ENCODE measurements around the gene RPRML. TPM values are rescaled to one million over a fixed set of nuclear protein-coding genes. Genes with fewer than 3 reads are reported as not detected.

RPRML gene
- total and polyA plus RNA-seq, 2 donors: 0.07 TPM; not detected in 1

GRCh38 chr17:46978489-46979146 is 435 bp downstream of the RPRML start:
- Histone ChIP-seq H3K9me3 (ENCODE audit: control insufficient read depth in 2 of 2, insufficient read depth in 1 of 2, low read length in 1 of 2) (peaks cover 0 to 3% of the 10 kb centered on the region in 2 donors), H3K4me1 (ENCODE audit: control insufficient read depth in 2 of 2, insufficient read depth in 2 of 2, low read length in 2 of 2) (peaks cover 4 to 6% of the 10 kb centered on the region in 2 donors), H3K4me3 (ENCODE audit: low read length in 2 of 2) (peak overlapping the region in 1 of 2 donors; percentile 47), H3K27me3 (ENCODE audit: control insufficient read depth in 2 of 2, insufficient read depth in 1 of 2, low read length in 1 of 2) (peaks cover 36 to 77% of the 10 kb centered on the region in 2 donors), H3K36me3 (ENCODE audit: control insufficient read depth in 2 of 2, insufficient read depth in 2 of 2, low read length in 1 of 2) (no peaks in the 10 kb centered on the region), H3K27ac (ENCODE audit: low read depth in 1 of 2, low read length in 1 of 2) (no peak overlapping the region)
- 2% methylated on average over 83 of the region's 83 CpGs for WGBS
- peak in 1 of 9 donors; percentile 10 for DNase-seq (ENCODE audit: low read depth in 6 of 9, low spot score in 9 of 9)

GRCh38 chr17:46977750-46978488 is 1.1 kb downstream of the RPRML start:
- Histone ChIP-seq H3K27ac (ENCODE audit: low read depth in 1 of 2, low read length in 1 of 2) (no peak overlapping the region), H3K9me3 (ENCODE audit: control insufficient read depth in 2 of 2, insufficient read depth in 1 of 2, low read length in 1 of 2) (peaks cover 0 to 3% of the 10 kb centered on the region in 2 donors), H3K4me1 (ENCODE audit: control insufficient read depth in 2 of 2, insufficient read depth in 2 of 2, low read length in 2 of 2) (peaks cover 4 to 6% of the 10 kb centered on the region in 2 donors), H3K4me3 (ENCODE audit: low read length in 2 of 2) (no peak overlapping the region), H3K27me3 (ENCODE audit: control insufficient read depth in 2 of 2, insufficient read depth in 1 of 2, low read length in 1 of 2) (peaks cover 36 to 75% of the 10 kb centered on the region in 2 donors), H3K36me3 (ENCODE audit: control insufficient read depth in 2 of 2, insufficient read depth in 2 of 2, low read length in 1 of 2) (no peaks in the 10 kb centered on the region)
- WGBS: 35% methylated on average over 36 of the region's 36 CpGs
- DNase-seq (ENCODE audit: low read depth in 6 of 9, low spot score in 9 of 9): no peak

- H3K36me3 ChIP-seq (ENCODE audit: control insufficient read depth in 2 of 2, insufficient read depth in 2 of 2, low read length in 1 of 2): no peaks in the 10 kb centered on the region
- DNase-seq (ENCODE audit: low read depth in 6 of 9, low spot score in 9 of 9): peak in 1 of 9 donors; percentile 25
- 63% methylated on average over 7 of the region's 7 CpGs for WGBS
- H3K4me1 ChIP-seq (ENCODE audit: control insufficient read depth in 2 of 2, insufficient read depth in 2 of 2, low read length in 2 of 2): peaks cover 4 to 6% of the 10 kb centered on the region in 2 donors
- peaks cover 36 to 69% of the 10 kb centered on the region in 2 donors for H3K27me3 ChIP-seq (ENCODE audit: control insufficient read depth in 2 of 2, insufficient read depth in 1 of 2, low read length in 1 of 2)
- peaks cover 0 to 3% of the 10 kb centered on the region in 2 donors for H3K9me3 ChIP-seq (ENCODE audit: control insufficient read depth in 2 of 2, insufficient read depth in 1 of 2, low read length in 1 of 2)
- H3K4me3 ChIP-seq (ENCODE audit: low read length in 2 of 2): no peak overlapping the region
- H3K27ac ChIP-seq (ENCODE audit: low read depth in 1 of 2, low read length in 1 of 2): no peak overlapping the region
Observed at GRCh38 chr17:46977348-46977747, 1.7 kb downstream of the RPRML start.

GRCh38 chr17:46976626-46977270 is 2.3 kb downstream of the RPRML start:
- no peaks in the 10 kb centered on the region for H3K36me3 ChIP-seq (ENCODE audit: control insufficient read depth in 2 of 2, insufficient read depth in 2 of 2, low read length in 1 of 2)
- H3K4me1 ChIP-seq (ENCODE audit: control insufficient read depth in 2 of 2, insufficient read depth in 2 of 2, low read length in 2 of 2): peaks cover 4 to 6% of the 10 kb centered on the region in 2 donors
- DNase-seq (ENCODE audit: low read depth in 6 of 9, low spot score in 9 of 9): no peak
- H3K9me3 ChIP-seq (ENCODE audit: control insufficient read depth in 2 of 2, insufficient read depth in 1 of 2, low read length in 1 of 2): peaks cover 0 to 3% of the 10 kb centered on the region in 2 donors
- H3K4me3 ChIP-seq (ENCODE audit: low read length in 2 of 2): no peak overlapping the region
- 91% methylated on average over 14 of the region's 14 CpGs for WGBS
- H3K27ac ChIP-seq (ENCODE audit: low read depth in 1 of 2, low read length in 1 of 2): no peak overlapping the region
- H3K27me3 ChIP-seq (ENCODE audit: control insufficient read depth in 2 of 2, insufficient read depth in 1 of 2, low read length in 1 of 2): peaks cover 33 to 63% of the 10 kb centered on the region in 2 donors

GRCh38 chr17:46975287-46975686 is 3.8 kb downstream of the RPRML start:
- H3K27ac ChIP-seq (ENCODE audit: low read depth in 1 of 2, low read length in 1 of 2): no peak overlapping the region
- H3K4me1 ChIP-seq (ENCODE audit: control insufficient read depth in 2 of 2, insufficient read depth in 2 of 2, low read length in 2 of 2): peaks cover 4 to 6% of the 10 kb centered on the region in 2 donors
- no peaks in the 10 kb centered on the region for H3K36me3 ChIP-seq (ENCODE audit: control insufficient read depth in 2 of 2, insufficient read depth in 2 of 2, low read length in 1 of 2)
- 89% methylated on average over 4 of the region's 4 CpGs for WGBS
- H3K4me3 ChIP-seq (ENCODE audit: low read length in 2 of 2): no peak overlapping the region
- peaks cover 0 to 3% of the 10 kb centered on the region in 2 donors for H3K9me3 ChIP-seq (ENCODE audit: control insufficient read depth in 2 of 2, insufficient read depth in 1 of 2, low read length in 1 of 2)
- DNase-seq (ENCODE audit: low read depth in 6 of 9, low spot score in 9 of 9): no peak
- H3K27me3 ChIP-seq (ENCODE audit: control insufficient read depth in 2 of 2, insufficient read depth in 1 of 2, low read length in 1 of 2): peaks cover 30 to 51% of the 10 kb centered on the region in 2 donors

GRCh38 chr17:46974086-46974485 is 5.0 kb downstream of the RPRML start:
- Histone ChIP-seq H3K9me3 (ENCODE audit: control insufficient read depth in 2 of 2, insufficient read depth in 1 of 2, low read length in 1 of 2) (peaks cover 0 to 3% of the 10 kb centered on the region in 2 donors), H3K27ac (ENCODE audit: low read depth in 1 of 2, low read length in 1 of 2) (no peak overlapping the region), H3K27me3 (ENCODE audit: control insufficient read depth in 2 of 2, insufficient read depth in 1 of 2, low read length in 1 of 2) (peaks cover 23 to 40% of the 10 kb centered on the region in 2 donors), H3K4me3 (ENCODE audit: low read length in 2 of 2) (no peak overlapping the region), H3K4me1 (ENCODE audit: control insufficient read depth in 2 of 2, insufficient read depth in 2 of 2, low read length in 2 of 2) (peaks cover 2 to 4% of the 10 kb centered on the region in 2 donors), H3K36me3 (ENCODE audit: control insufficient read depth in 2 of 2, insufficient read depth in 2 of 2, low read length in 1 of 2) (no peaks in the 10 kb centered on the region)
- 92% methylated on average over 11 of the region's 11 CpGs for WGBS
- no peak for DNase-seq (ENCODE audit: low read depth in 6 of 9, low spot score in 9 of 9)

GRCh38 chr17:46972346-46972745 is 6.7 kb downstream of the RPRML start:
- DNase-seq (ENCODE audit: low read depth in 6 of 9, low spot score in 9 of 9): no peak
- H3K27ac ChIP-seq (ENCODE audit: low read depth in 1 of 2, low read length in 1 of 2): no peak overlapping the region
- H3K27me3 ChIP-seq (ENCODE audit: control insufficient read depth in 2 of 2, insufficient read depth in 1 of 2, low read length in 1 of 2): peaks cover 8 to 24% of the 10 kb centered on the region in 2 donors
- no peaks in the 10 kb centered on the region for H3K4me1 ChIP-seq (ENCODE audit: control insufficient read depth in 2 of 2, insufficient read depth in 2 of 2, low read length in 2 of 2)
- H3K36me3 ChIP-seq (ENCODE audit: control insufficient read depth in 2 of 2, insufficient read depth in 2 of 2, low read length in 1 of 2): no peaks in the 10 kb centered on the region
- no peak overlapping the region for H3K4me3 ChIP-seq (ENCODE audit: low read length in 2 of 2)
- no peaks in the 10 kb centered on the region for H3K9me3 ChIP-seq (ENCODE audit: control insufficient read depth in 2 of 2, insufficient read depth in 1 of 2, low read length in 1 of 2)
- WGBS: 89% methylated on average over 6 of the region's 6 CpGs

GRCh38 chr17:46971647-46972300 is 7.3 kb downstream of the RPRML start:
- H3K36me3 ChIP-seq (ENCODE audit: control insufficient read depth in 2 of 2, insufficient read depth in 2 of 2, low read length in 1 of 2): no peaks in the 10 kb centered on the region
- no peak for DNase-seq (ENCODE audit: low read depth in 6 of 9, low spot score in 9 of 9)
- peaks cover 2 to 18% of the 10 kb centered on the region in 2 donors for H3K27me3 ChIP-seq (ENCODE audit: control insufficient read depth in 2 of 2, insufficient read depth in 1 of 2, low read length in 1 of 2)
- WGBS: 86% methylated on average over 10 of the region's 10 CpGs
- H3K4me1 ChIP-seq (ENCODE audit: control insufficient read depth in 2 of 2, insufficient read depth in 2 of 2, low read length in 2 of 2): no peaks in the 10 kb centered on the region
- H3K4me3 ChIP-seq (ENCODE audit: low read length in 2 of 2): no peak overlapping the region
- H3K9me3 ChIP-seq (ENCODE audit: control insufficient read depth in 2 of 2, insufficient read depth in 1 of 2, low read length in 1 of 2): no peaks in the 10 kb centered on the region
- no peak overlapping the region for H3K27ac ChIP-seq (ENCODE audit: low read depth in 1 of 2, low read length in 1 of 2)
